ENCODE data around the gene RNF126. TPM values are rescaled to one million over a fixed set of nuclear protein-coding genes. Genes with fewer than 3 reads are reported as not detected.

Gene RNF126
- total and polyA plus RNA-seq, 2 of the 4 experiments (the other 2 are of a cell fraction): 7.0 to 27.4 TPM

- ChIA-PET POLR2A (ENCODE audit: unreplicated experiment) (no interaction called here), CTCF (no interaction called here)
- intact Hi-C loops (cut with micrococcal nuclease): no loop called here
- DNase-seq (no peak), ATAC-seq (ENCODE audit: low read depth) (peak; percentile 75)
- Histone ChIP-seq H3K79me1 (ENCODE audit: low read depth in 1 of 2, low read length in 2 of 2) (no peaks in the 10 kb centered on the region), H4K8ac (ENCODE audit: low read depth in 2 of 2, low read length in 2 of 2) (peak within 1 kb of the TSS in 1 of 2 experiments; percentile 33; a peak in 1 of 4 replicates), H4K91ac (ENCODE audit: insufficient read depth, low read depth, low read length) (no peak within 1 kb of the TSS), H2AK5ac (ENCODE audit: low read depth, low read length) (no peak within 1 kb of the TSS), H4K5ac (ENCODE audit: low read depth, low read length) (peak within 1 kb of the TSS; percentile 50; the same call in 1 of the 2 replicates), H2BK120ac (ENCODE audit: low read depth, low read length) (0 out of 2 replicates have a peak within 1 kb of the TSS, but pooled peaks have one; percentile 1), H4K20me1 (ENCODE audit: insufficient read depth, low read length) (no peaks in the 10 kb centered on the region; the same call in 1 of the 2 replicates), H3K9me3 (ENCODE audit: control insufficient read depth, insufficient read depth, low read length) (no peaks in the 10 kb centered on the region), H3K4me1 (ENCODE audit: control insufficient read depth, insufficient read depth, low read length) (peaks cover 10% of the 10 kb centered on the region; the same call in 1 of the 2 replicates), H2BK15ac (ENCODE audit: low read depth, low read length) (no peak within 1 kb of the TSS), H3K14ac (replicated peaks; ENCODE audit: low read depth, low read length) (no peak within 1 kb of the TSS), H3K27me3 (ENCODE audit: control insufficient read depth, insufficient read depth, low read length) (no peaks in the 10 kb centered on the region; the same call in 1 of the 2 replicates), H2AFZ (replicated peaks; ENCODE audit: low read length, poor library complexity) (peak within 1 kb of the TSS; percentile 84), H3K9ac (ENCODE audit: low read depth, low read length) (peak within 1 kb of the TSS; percentile 70), H3K9me1 (ENCODE audit: insufficient read depth, low read length) (no peaks in the 10 kb centered on the region), H3K4me2 (ENCODE audit: low read depth, low read length) (peak within 1 kb of the TSS; percentile 68), H2BK20ac (ENCODE audit: low read depth, low read length) (no peak within 1 kb of the TSS), H3K36me3 (ENCODE audit: control insufficient read depth, insufficient read depth, low read length) (no peaks in the 10 kb centered on the region), H2AK9ac (replicated peaks; ENCODE audit: low read depth, low read length, poor library complexity) (peak within 1 kb of the TSS; percentile 65), H2BK5ac (ENCODE audit: low read depth, low read length, poor library complexity, severe bottlenecking) (no peak within 1 kb of the TSS), H3K4ac (ENCODE audit: low read depth, low read length) (peak within 1 kb of the TSS; percentile 50; the same call in 1 of the 2 replicates), H3K23ac (ENCODE audit: low read depth, low read length) (no peak within 1 kb of the TSS), H3K18ac (ENCODE audit: low read depth, low read length) (no peak within 1 kb of the TSS), H3K56ac (ENCODE audit: extremely low read depth, insufficient read depth, low read length) (no peak within 1 kb of the TSS), H3K27ac (ENCODE audit: insufficient read depth, low read length) (peak within 1 kb of the TSS; percentile 52; the same call in 1 of the 2 replicates), H3K4me3 (ENCODE audit: insufficient read depth, low read depth, low read length) (peak within 1 kb of the TSS; percentile 95)
- WGBS, 2 experiments (ENCODE audit: extremely low coverage in 2 of 2, insufficient read length in 1 of 2): 36% methylated on average over 10 of the region's 93 CpGs; no CpG with 5 or more reads in 1 of the 2 experiments
- in situ Hi-C loops (cut with MboI; ENCODE audit: low sequenced_read_pairs): no loop called here
- dilution Hi-C loops (cut with HindIII; ENCODE audit: low sequenced_read_pairs, unreplicated experiment): no loop called here
- no TSS peak for BruUV-seq (replicated peaks)
- TF ChIP-seq NFE2L2 (IDR thresholded peaks at IDR 0.05; ENCODE audit: low read depth, low read length): no peak
- TF ChIP-seq POLR2A (IDR thresholded peaks at IDR 0.05; ENCODE audit: low read depth, low read length): no peak
- TF ChIP-seq BHLHE40 (IDR thresholded peaks at IDR 0.05; ENCODE audit: low read depth, low read length): no peak
- no peak for TF ChIP-seq SMC3 (IDR thresholded peaks at IDR 0.05; ENCODE audit: low read depth, low read length)
- no peak for TF ChIP-seq CHD1 (IDR thresholded peaks at IDR 0.05; ENCODE audit: low read depth, low read length)
- TF ChIP-seq CTCF (conservative IDR thresholded peaks at IDR 0.05; ENCODE audit: low read depth, low read length): no peak
- no peak for TF ChIP-seq MAFK (IDR thresholded peaks at IDR 0.05; ENCODE audit: low read depth, low read length)
- TF ChIP-seq RAD21 (IDR thresholded peaks at IDR 0.05; ENCODE audit: low read length): no peak
- TF ChIP-seq MXI1 (IDR thresholded peaks at IDR 0.05; ENCODE audit: borderline replicate concordance, low read depth, low read length): no peak
- no peak for TF ChIP-seq ELK1 (IDR thresholded peaks at IDR 0.05; ENCODE audit: borderline replicate concordance, low read depth, low read length)
- no peak for TF ChIP-seq USF2 (IDR thresholded peaks at IDR 0.05; ENCODE audit: low read depth, low read length)
- no peak for TF ChIP-seq FOS (IDR thresholded peaks at IDR 0.05; ENCODE audit: low read depth, low read length)
- no peak for TF ChIP-seq RCOR1 (IDR thresholded peaks at IDR 0.05; ENCODE audit: insufficient replicate concordance, low read length)
These were observed 45.4 kb upstream of the RNF126 start, which contains the start of gene PALM for GRCh38 chr19:708154-709143. TSS of gene PALM (plus strand) at chr19:708935. CDS start at chr19:709147, 212 bp downstream.
